Esophagus squamous epithelium (tissue), 5 donors: ENCODE data around the gene CCSAP. TPM values are rescaled to one million over a fixed set of nuclear protein-coding genes. Genes with fewer than 3 reads are reported as not detected.
A peak's percentile ranks its signal among the peaks of the same experiment; 100 is the strongest.

Source experiments
- DNase-seq: peaks from one replicate; lab custom pipeline; 2025; lab: John Stamatoyannopoulos, UW
- H3K27ac ChIP-seq, 4 donors: fragments of 200-600 bp; sonication (generic); one replicate each; pipeline ENCODE4 v1.5.1; 2016 to 2019; ENCODE audit warnings: mild to moderate bottlenecking in 1 of 4
- H3K27me3 ChIP-seq, 4 donors: fragments of 200-600 bp; sonication (generic); 1 replicate in 3 of 4; 2 replicates in 1 of 4; pipeline versions ENCODE4 v1.5.1 to v1.6.0; 2017 to 2021; ENCODE audit warnings: antibody characterized with exemption in 1 of 4
- H3K36me3 ChIP-seq, 3 donors: fragments of 200-600 bp; sonication (generic); one replicate each; pipeline ENCODE4 v1.5.1; 2016 to 2019
- H3K4me1 ChIP-seq, 3 donors: fragments of 200-600 bp; sonication (generic); one replicate each; pipeline ENCODE4 v1.5.1; 2017 to 2019
- H3K4me3 ChIP-seq, 4 donors: fragments of 200-600 bp; sonication (generic); 1 replicate in 3 of 4; 2 replicates in 1 of 4; pipeline ENCODE4 v1.5.1; 2016 to 2019; ENCODE audit warnings: mild to moderate bottlenecking in 2 of 4, moderate library complexity in 1 of 4
- H3K9me3 ChIP-seq, 3 donors: fragments of 200-600 bp; sonication (generic); one replicate each; pipeline ENCODE4 v1.5.1; 2016 to 2019
- POLR2A ChIP-seq, 4 donors: fragments of 450-650 bp; IDR thresholded peaks; one replicate each; pipeline ENCODE4 v1.6.1; 2017; ENCODE audit warnings: antibody characterized with exemption in 4 of 4, mild to moderate bottlenecking in 4 of 4, moderate library complexity in 3 of 4
- WGBS, 2 donors: methylation state at CpG; one replicate each; pipeline ENCODE4 v1.1.5; 2018; 5-methylcytosine and 5-hydroxymethylcytosine counted together
- intact Hi-C: fragments of 100-400 bp; cut with DNase I; formaldehyde crosslinking; loops from one replicate; pipeline ENCODE4 v1.15.0; 2022
- total RNA-seq, 4 donors: library from RNA; depleted of rRNA; stranded (reverse); fragments of >200 nt; gene quantifications; one replicate each; pipeline ENCODE4 v1.1.0, GENCODE V29; 2016
- TF ChIP-seq, protein P1 (sequence below), 6 experiments: fragments of 450-650 bp in 4 of 6; fragments of 200-600 bp in 2 of 6; sonication (generic) in 2 of 6; IDR thresholded peaks; one replicate each; pipeline ENCODE4 v1.5.1; 2016 to 2019; ENCODE audit warnings: antibody characterized with exemption in 6 of 6, mild to moderate bottlenecking in 4 of 6, moderate library complexity in 4 of 6
- donor health status: DM: yes; HTN: yes; CAD: no.

Gene CCSAP
- total RNA-seq, 4 donors from 2014 or later, result 1.6 to 5.3 (median 4.5) TPM

GRCh38 chr1:229287267-229287666 is 55.6 kb downstream of the CCSAP start:
- peaks cover 0 to 31% (median 0%) of the 10 kb centered on the region in 3 donors for H3K36me3 ChIP-seq
- intact Hi-C loops, result no loop called here
- no peaks in the 10 kb centered on the region for H3K27me3 ChIP-seq
- H3K27ac ChIP-seq, result peak overlapping the region in 1 of 4 donors; percentile 19
- peaks cover 5 to 36% (median 9%) of the 10 kb centered on the region in 3 donors for H3K4me1 ChIP-seq
- DNase-seq, result no peak
- no peaks in the 10 kb centered on the region for H3K9me3 ChIP-seq
- TF ChIP-seq, protein P1, sequence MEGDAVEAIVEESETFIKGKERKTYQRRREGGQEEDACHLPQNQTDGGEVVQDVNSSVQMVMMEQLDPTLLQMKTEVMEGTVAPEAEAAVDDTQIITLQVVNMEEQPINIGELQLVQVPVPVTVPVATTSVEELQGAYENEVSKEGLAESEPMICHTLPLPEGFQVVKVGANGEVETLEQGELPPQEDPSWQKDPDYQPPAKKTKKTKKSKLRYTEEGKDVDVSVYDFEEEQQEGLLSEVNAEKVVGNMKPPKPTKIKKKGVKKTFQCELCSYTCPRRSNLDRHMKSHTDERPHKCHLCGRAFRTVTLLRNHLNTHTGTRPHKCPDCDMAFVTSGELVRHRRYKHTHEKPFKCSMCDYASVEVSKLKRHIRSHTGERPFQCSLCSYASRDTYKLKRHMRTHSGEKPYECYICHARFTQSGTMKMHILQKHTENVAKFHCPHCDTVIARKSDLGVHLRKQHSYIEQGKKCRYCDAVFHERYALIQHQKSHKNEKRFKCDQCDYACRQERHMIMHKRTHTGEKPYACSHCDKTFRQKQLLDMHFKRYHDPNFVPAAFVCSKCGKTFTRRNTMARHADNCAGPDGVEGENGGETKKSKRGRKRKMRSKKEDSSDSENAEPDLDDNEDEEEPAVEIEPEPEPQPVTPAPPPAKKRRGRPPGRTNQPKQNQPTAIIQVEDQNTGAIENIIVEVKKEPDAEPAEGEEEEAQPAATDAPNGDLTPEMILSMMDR (IDR thresholded peaks at IDR 0.05), result no peak
- TF ChIP-seq POLR2A (IDR thresholded peaks at IDR 0.05), result no peak
- WGBS, 2 donors, result 38 to 56% methylated on average over 1 of the region's 1 CpG
- no peak overlapping the region for H3K4me3 ChIP-seq

GRCh38 chr1:229286099-229286766 is 56.6 kb downstream of the CCSAP start:
- Histone ChIP-seq H3K27ac (peak overlapping the region in 1 of 4 donors; percentile 19), H3K27me3 (no peaks in the 10 kb centered on the region), H3K4me3 (no peak overlapping the region), H3K36me3 (peaks cover 0 to 27% (median 0%) of the 10 kb centered on the region in 3 donors), H3K4me1 (peaks cover 5 to 36% (median 9%) of the 10 kb centered on the region in 3 donors), H3K9me3 (no peaks in the 10 kb centered on the region)
- TF ChIP-seq, protein P1 (IDR thresholded peaks at IDR 0.05), result no peak
- no peak for TF ChIP-seq POLR2A (IDR thresholded peaks at IDR 0.05)
- intact Hi-C loops, result no loop called here
- 40 to 57% methylated on average over 2 of the region's 2 CpGs for whole genome bisulfite sequencing, 2 donors
- no peak for DNase-seq

GRCh38 chr1:229285440-229285839 is 57.4 kb downstream of the CCSAP start:
- DNase-seq, result no peak
- 61 to 73% methylated on average over 2 of the region's 2 CpGs for WGBS, 2 donors
- Histone ChIP-seq H3K4me1 (peaks cover 5 to 43% (median 9%) of the 10 kb centered on the region in 3 donors), H3K9me3 (no peaks in the 10 kb centered on the region), H3K27ac (no peak overlapping the region), H3K36me3 (peaks cover 0 to 19% (median 0%) of the 10 kb centered on the region in 3 donors), H3K27me3 (no peaks in the 10 kb centered on the region), H3K4me3 (no peak overlapping the region)
- intact Hi-C loops, result no loop called here
- no peak for TF ChIP-seq POLR2A (IDR thresholded peaks at IDR 0.05)
- TF ChIP-seq, protein P1 (IDR thresholded peaks at IDR 0.05), result no peak

DNA sequence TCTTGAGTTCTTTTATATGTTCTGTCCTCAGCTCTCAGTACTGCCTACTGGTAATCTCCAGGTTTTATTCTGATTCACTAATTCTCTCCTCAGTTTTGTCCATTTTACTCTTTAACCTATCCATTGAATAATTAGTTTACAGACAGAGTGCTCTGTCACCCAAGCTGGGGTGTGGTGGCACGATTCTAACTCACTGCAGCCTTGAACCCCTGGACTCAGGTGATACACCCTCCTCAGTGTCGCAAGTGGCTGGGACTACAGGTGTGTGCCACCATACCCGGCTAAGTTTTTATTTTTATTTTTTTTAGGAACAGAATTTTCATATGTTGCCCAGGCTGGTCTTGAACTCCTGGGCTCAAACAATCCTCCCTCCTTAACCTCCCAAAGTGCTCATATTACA is 58.0 kb downstream of the CCSAP start:
- Histone ChIP-seq H3K27ac (no peak overlapping the region), H3K4me3 (no peak overlapping the region), H3K9me3 (no peaks in the 10 kb centered on the region), H3K27me3 (no peaks in the 10 kb centered on the region), H3K36me3 (peaks cover 0 to 14% (median 0%) of the 10 kb centered on the region in 3 donors), H3K4me1 (peaks cover 5 to 48% (median 9%) of the 10 kb centered on the region in 3 donors)
- intact Hi-C loops, result no loop called here
- TF ChIP-seq, protein P1 (IDR thresholded peaks at IDR 0.05), result no peak
- TF ChIP-seq POLR2A (IDR thresholded peaks at IDR 0.05), result no peak
- 92 to 93% methylated on average over 3 of the region's 3 CpGs for WGBS, 2 donors
- DNase-seq, result no peak

- peaks cover 5 to 50% (median 9%) of the 10 kb centered on the region in 3 donors for H3K4me1 ChIP-seq
- 86% methylated on average over 3 of the region's 3 CpGs; no CpG with 5 or more reads in 1 of the 2 donors for WGBS, 2 donors
- intact Hi-C loops, result no loop called here
- no peaks in the 10 kb centered on the region for H3K9me3 ChIP-seq
- H3K27me3 ChIP-seq, result no peaks in the 10 kb centered on the region
- DNase-seq, result no peak
- H3K36me3 ChIP-seq, result peaks cover 0 to under 1% (median 0%) of the 10 kb centered on the region in 3 donors
- TF ChIP-seq POLR2A (IDR thresholded peaks at IDR 0.05), result no peak
- TF ChIP-seq, protein P1 (IDR thresholded peaks at IDR 0.05), result no peak
- H3K27ac ChIP-seq, result no peak overlapping the region
- H3K4me3 ChIP-seq, result no peak overlapping the region
These were observed 59.6 kb downstream of the CCSAP start for GRCh38 chr1:229283183-229283611.
